ENCODE results near the gene SAP30L.

- TF ChIP-seq POLR2AphosphoS5 (IDR thresholded peaks at IDR 0.05; ENCODE audit: low read depth, low read length), result no peak
- no peak for TF ChIP-seq POLR2A (IDR thresholded peaks at IDR 0.05; ENCODE audit: low read depth, low read length)
- TF ChIP-seq TAF1 (IDR thresholded peaks at IDR 0.05; ENCODE audit: low read depth, low read length), result no peak
- no peak for TF ChIP-seq PAX5 (IDR thresholded peaks at IDR 0.05; ENCODE audit: insufficient read depth, low read length, severe bottlenecking)
Measured at GRCh38 chr5:154476354-154477205, 30.8 kb downstream of the SAP30L start.

All from GM12891 (cell line).